Right atrium auricular region (tissue), 2 donors: Measurements from ENCODE around the gene VILL. TPM values are rescaled to one million over a fixed set of nuclear protein-coding genes. Genes with fewer than 3 reads are reported as not detected.
A peak's percentile ranks its signal among the peaks of the same experiment; 100 is the strongest.
"Not testable (repeated sequence)": the region's sequence is repeated elsewhere in the genome, so short reads cannot be mapped to it uniquely, and the experiment has no call there.

ENCODE experiments used
- DNase-seq: peaks from one replicate; pipeline ENCODE4 v3.0.0-alpha.2; 2019; ENCODE audit warnings: low spot score
- H3K27ac ChIP-seq, 2 donors: fragments of 200-600 bp; sonication (generic); 1 replicate in 1 of 2; 2 replicates in 1 of 2; pipeline ENCODE4 v1.5.1; 2016 to 2019
- H3K27me3 ChIP-seq, 2 donors: fragments of 200-600 bp; sonication (generic); one replicate each; pipeline versions ENCODE4 v1.5.1 to v1.6.0; 2017 to 2019
- H3K36me3 ChIP-seq: fragments of 200-600 bp; sonication (generic); one replicate; pipeline ENCODE4 v1.5.1; 2016
- H3K4me1 ChIP-seq, 2 donors: fragments of 200-600 bp; sonication (generic); one replicate each; pipeline versions ENCODE4 v1.5.1 to v1.6.0; 2017 to 2019
- H3K4me3 ChIP-seq, 2 donors: fragments of 200-600 bp; sonication (generic); 1 replicate in 1 of 2; 2 replicates in 1 of 2; pipeline ENCODE4 v1.5.1; 2017 to 2019; ENCODE audit warnings: mild to moderate bottlenecking in 1 of 2, moderate library complexity in 1 of 2
- H3K9me3 ChIP-seq, 2 donors: fragments of 200-600 bp; sonication (generic); one replicate each; pipeline ENCODE4 v1.5.1; 2019
- CTCF ChIP-seq, 2 donors: fragments of 200-600 bp; sonication (generic); IDR thresholded peaks; one replicate each; pipeline ENCODE4 v1.5.1; 2019; ENCODE audit warnings: antibody characterized with exemption in 2 of 2
- total RNA-seq, 2 donors: library from RNA; depleted of rRNA; stranded (reverse); fragments of >200 nt; gene quantifications; one replicate each; pipeline ENCODE4 v1.1.0, GENCODE V29; 2016

VILL gene
- total RNA-seq, 2 donors from 2014 or later: 4.2 to 12.2 TPM

- no peak for TF ChIP-seq CTCF (IDR thresholded peaks at IDR 0.05)
- Histone ChIP-seq H3K4me3 (no peak overlapping the region), H3K27me3 (no peaks in the 10 kb centered on the region), H3K4me1 (peaks cover 0 to 10% of the 10 kb centered on the region in 2 donors), H3K27ac (no peak overlapping the region), H3K36me3 (peaks cover 23% of the 10 kb centered on the region), H3K9me3 (no peaks in the 10 kb centered on the region)
- no peak for DNase-seq
Measured at GRCh38 chr3:37984596-37984995, 6.0 kb upstream of the VILL start.

GRCh38 chr3:37985637-37986320 is 4.8 kb upstream of the VILL start:
- no peak for DNase-seq
- no peak for TF ChIP-seq CTCF (IDR thresholded peaks at IDR 0.05)
- H3K4me1 ChIP-seq: peaks cover 0 to 10% of the 10 kb centered on the region in 2 donors
- no peak overlapping the region for H3K4me3 ChIP-seq
- no peaks in the 10 kb centered on the region for H3K9me3 ChIP-seq
- H3K27me3 ChIP-seq: no peaks in the 10 kb centered on the region
- H3K36me3 ChIP-seq: peaks cover 19% of the 10 kb centered on the region
- peak overlapping the region; percentile 9 to 61 for H3K27ac ChIP-seq

GRCh38 chr3:37986479-37987314 is 3.9 kb upstream of the VILL start:
- Histone ChIP-seq H3K9me3 (no peaks in the 10 kb centered on the region), H3K4me1 (peaks cover 0 to 10% of the 10 kb centered on the region in 2 donors), H3K27ac (no peak overlapping the region), H3K27me3 (no peaks in the 10 kb centered on the region), H3K36me3 (peaks cover 10% of the 10 kb centered on the region), H3K4me3 (no peak overlapping the region)
- DNase-seq: no peak
- TF ChIP-seq CTCF (IDR thresholded peaks at IDR 0.05): no peak

- Histone ChIP-seq H3K9me3 (no peaks in the 10 kb centered on the region), H3K27ac (no peak overlapping the region), H3K36me3 (peaks cover 3% of the 10 kb centered on the region), H3K4me1 (peaks cover 0 to 10% of the 10 kb centered on the region in 2 donors), H3K4me3 (no peak overlapping the region), H3K27me3 (no peaks in the 10 kb centered on the region)
- TF ChIP-seq CTCF (IDR thresholded peaks at IDR 0.05): no peak
- DNase-seq: no peak
Measured at GRCh38 chr3:37987315-37987697, 3.3 kb upstream of the VILL start.

GRCh38 chr3:37987751-37988179 is 2.8 kb upstream of the VILL start:
- H3K27me3 ChIP-seq: no peaks in the 10 kb centered on the region
- DNase-seq: no peak
- no peak overlapping the region for H3K4me3 ChIP-seq
- no peaks in the 10 kb centered on the region for H3K9me3 ChIP-seq
- no peak for TF ChIP-seq CTCF (IDR thresholded peaks at IDR 0.05)
- H3K4me1 ChIP-seq: peaks cover 0 to 10% of the 10 kb centered on the region in 2 donors
- no peak overlapping the region for H3K27ac ChIP-seq
- no peaks in the 10 kb centered on the region for H3K36me3 ChIP-seq

GRCh38 chr3:37988376-37988775 is 2.2 kb upstream of the VILL start:
- H3K9me3 ChIP-seq, H3K4me3 ChIP-seq, H3K27ac ChIP-seq, H3K36me3 ChIP-seq, DNase-seq, H3K27me3 ChIP-seq: not testable (repeated sequence)
- peaks cover 0 to 12% of the 10 kb centered on the region in 2 donors for H3K4me1 ChIP-seq
